ENCODE measurements around the gene VPS9D1. TPM values are rescaled to one million over a fixed set of nuclear protein-coding genes. Genes with fewer than 3 reads are reported as not detected.
A peak's percentile ranks its signal among the peaks of the same experiment; 100 is the strongest.

The VPS9D1 gene
- total and polyA plus RNA-seq, 10 of the 15 experiments (the other 5 are each of a cell fraction or from before 2014, with no cell fraction given): 0.65 to 4.2 (median 1.1) TPM

DNA sequence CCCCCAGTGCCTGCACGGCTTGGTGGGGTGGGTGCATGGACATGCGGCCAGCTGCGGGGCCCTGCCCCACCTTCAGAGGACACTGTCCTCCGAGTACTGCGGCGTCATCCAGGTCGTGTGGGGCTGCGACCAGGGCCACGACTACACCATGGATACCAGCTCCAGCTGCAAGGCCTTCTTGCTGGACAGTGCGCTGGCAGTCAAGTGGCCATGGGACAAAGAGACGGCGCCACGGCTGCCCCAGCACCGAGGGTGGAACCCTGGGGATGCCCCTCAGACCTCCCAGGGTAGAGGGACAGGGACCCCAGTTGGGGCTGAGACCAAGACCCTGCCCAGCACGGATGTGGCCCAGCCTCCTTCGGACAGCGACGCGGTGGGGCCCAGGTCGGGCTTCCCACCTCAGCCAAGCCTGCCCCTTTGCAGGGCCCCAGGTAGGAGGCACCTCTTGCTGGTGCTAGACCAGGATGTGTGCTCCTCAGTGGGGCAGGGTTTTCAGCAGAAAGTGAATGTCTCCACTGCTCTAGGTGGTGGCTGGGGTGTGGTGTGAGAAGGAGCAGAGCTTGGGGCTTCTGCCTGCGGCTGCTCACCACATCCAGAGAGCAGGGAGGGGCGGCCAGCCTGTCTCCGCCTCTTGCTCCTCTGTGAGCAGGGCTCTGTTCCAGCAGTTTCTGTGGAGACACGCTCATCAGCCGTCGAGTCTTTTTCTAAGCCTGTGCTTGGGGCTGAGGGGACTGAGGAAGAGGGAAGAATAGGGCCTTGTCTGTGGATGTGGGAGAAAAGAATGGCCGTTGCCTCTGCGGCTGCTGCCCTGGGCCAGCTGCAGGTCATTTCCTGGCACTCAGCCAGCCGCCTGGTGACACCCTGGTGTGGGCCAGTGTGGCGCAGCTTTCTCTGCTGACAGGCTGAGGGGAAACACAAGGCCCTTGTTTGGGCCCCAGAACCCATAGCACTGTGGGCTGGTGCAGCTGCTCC is 2.9 kb upstream of the VPS9D1 start:
- Histone ChIP-seq H3K79me2 (ENCODE audit: control insufficient read depth, insufficient read depth, low read length) (peaks cover 24% of the 10 kb centered on the region), H3K4me3 (peak overlapping the region; percentile 93), H3K9ac (ENCODE audit: control insufficient read depth, insufficient read depth, low read length) (peak overlapping the region; percentile 75; the same call in 1 of the 2 replicates), H3K27me3 (replicated peaks in 1 of 2; ENCODE audit: control insufficient read depth in 2 of 2, insufficient read depth in 2 of 2, low read length in 1 of 2) (no peaks in the 10 kb centered on the region), H4K20me1 (ENCODE audit: control insufficient read depth, insufficient read depth) (no peaks in the 10 kb centered on the region), H3K4me2 (ENCODE audit: control insufficient read depth, insufficient read depth) (peak overlapping the region; percentile 97), H3K4me1 (ENCODE audit: control insufficient read depth, insufficient read depth, low read length) (peaks cover 31% of the 10 kb centered on the region), H3K9me3 (replicated peaks; ENCODE audit: control insufficient read depth, insufficient read depth, low read length) (no peaks in the 10 kb centered on the region), H3K36me3 (ENCODE audit: control insufficient read depth in 2 of 2, insufficient read depth in 2 of 2, low read length in 1 of 2) (peaks cover 7 to 13% of the 10 kb centered on the region in 2 experiments; a peak in 3 of 4 replicates), H2AFZ (ENCODE audit: control insufficient read depth, low read depth, low read length) (no peak overlapping the region), H3K27ac (ENCODE audit: control insufficient read depth, insufficient read depth) (no peak overlapping the region)
- DNase-seq (ENCODE audit: low read depth, low spot score) (no peak), ATAC-seq (no peak), FAIRE-seq (no peak)
- ChIA-PET RAD21 (ENCODE audit: unreplicated experiment) (no interaction called here), CTCF (interaction anchor here (1.3 to 2.0 kb wide), 2 partner anchors 17 to 137 kb away, joined by 4 to 5 read pairs; no protein-coding TSS in a partner anchor), POLR2A (interaction anchor here (0.5 kb wide), 1 partner anchor 20 kb away, joined by 3 read pairs; no protein-coding TSS in a partner anchor), SMC1A (ENCODE audit: uncharacterized antibody, unreplicated experiment) (interaction anchor here (0.5 to 0.7 kb wide), 2 partner anchors 37 to 53 kb away, joined by 3 read pairs; no protein-coding TSS in a partner anchor)
- no TSS peak for BruUV-seq (replicated peaks)
- TF ChIP-seq, protein P1, sequence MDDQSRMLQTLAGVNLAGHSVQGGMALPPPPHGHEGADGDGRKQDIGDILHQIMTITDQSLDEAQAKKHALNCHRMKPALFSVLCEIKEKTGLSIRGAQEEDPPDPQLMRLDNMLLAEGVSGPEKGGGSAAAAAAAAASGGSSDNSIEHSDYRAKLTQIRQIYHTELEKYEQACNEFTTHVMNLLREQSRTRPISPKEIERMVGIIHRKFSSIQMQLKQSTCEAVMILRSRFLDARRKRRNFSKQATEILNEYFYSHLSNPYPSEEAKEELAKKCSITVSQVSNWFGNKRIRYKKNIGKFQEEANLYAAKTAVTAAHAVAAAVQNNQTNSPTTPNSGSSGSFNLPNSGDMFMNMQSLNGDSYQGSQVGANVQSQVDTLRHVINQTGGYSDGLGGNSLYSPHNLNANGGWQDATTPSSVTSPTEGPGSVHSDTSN (IDR thresholded peaks at IDR 0.05; ENCODE audit: insufficient replicate concordance, low read depth, low read length): no peak
- no peak for TF ChIP-seq SIN3A (IDR thresholded peaks at IDR 0.05; ENCODE audit: low read depth, low read length)
- intact Hi-C loops (cut with micrococcal nuclease; ENCODE audit: unreplicated experiment) (no loop called here), in situ Hi-C loops (cut with MboI) (no loop called here)
- WGBS (ENCODE audit: insufficient coverage, insufficient replicate concordance, low lambda C conversion rate, missing lambda C conversion rate): 87% methylated on average over 27 of the region's 30 CpGs

Measured in GM12878 (cell line).